ENCODE data around the gene SLC25A25.

SLC25A25 gene

GRCh38 chr9:128094950-128095544, 27.0 kb downstream of the SLC25A25 start:
- peaks cover 94% of the 10 kb centered on the region for H3K4me1 Mint-ChIP-seq
- H3K27ac Mint-ChIP-seq, result peak overlapping the region in 1 of 2 donors; percentile 99
- peak overlapping the region; percentile 78 to 79 for H3K4me3 Mint-ChIP-seq
- H3K9me3 Mint-ChIP-seq, result no peaks in the 10 kb centered on the region
- ATAC-seq, result no peak
- no peaks in the 10 kb centered on the region for H3K27me3 Mint-ChIP-seq
- DNase-seq, result no peak

GRCh38 chr9:128096616-128097536, 28.8 kb downstream of the SLC25A25 start:
- no peak overlapping the region for H3K4me3 Mint-ChIP-seq
- peaks cover 93% of the 10 kb centered on the region for H3K4me1 Mint-ChIP-seq
- peak overlapping the region in 1 of 2 donors; percentile 48 for H3K27ac Mint-ChIP-seq
- H3K9me3 Mint-ChIP-seq, result no peaks in the 10 kb centered on the region
- DNase-seq (no peak), ATAC-seq (no peak)
- H3K27me3 Mint-ChIP-seq, result no peaks in the 10 kb centered on the region

- DNase-seq (no peak), ATAC-seq (no peak)
- H3K27me3 Mint-ChIP-seq, result no peaks in the 10 kb centered on the region
- H3K4me3 Mint-ChIP-seq, result peak overlapping the region; percentile 32 to 75
- peak overlapping the region in 1 of 2 donors; percentile 74 for H3K27ac Mint-ChIP-seq
- H3K9me3 Mint-ChIP-seq, result no peaks in the 10 kb centered on the region
- H3K4me1 Mint-ChIP-seq, result peaks cover 93% of the 10 kb centered on the region
Observed at GRCh38 chr9:128097543-128098296, 29.7 kb downstream of the SLC25A25 start.

- Mint-ChIP-seq H3K27ac (peak overlapping the region in 1 of 2 donors; percentile 67), H3K27me3 (no peaks in the 10 kb centered on the region), H3K9me3 (no peaks in the 10 kb centered on the region), H3K4me3 (peak overlapping the region; percentile 53 to 75), H3K4me1 (peaks cover 93% of the 10 kb centered on the region)
- ATAC-seq (peak; percentile 72), DNase-seq (peak; percentile 45 to 64)
Observed at GRCh38 chr9:128098297-128099230, 30.5 kb downstream of the SLC25A25 start.

- no peaks in the 10 kb centered on the region for H3K9me3 Mint-ChIP-seq
- H3K27me3 Mint-ChIP-seq, result no peaks in the 10 kb centered on the region
- H3K4me1 Mint-ChIP-seq, result peaks cover 93% of the 10 kb centered on the region
- ATAC-seq, result no peak
- H3K4me3 Mint-ChIP-seq, result peak overlapping the region; percentile 53 to 75
- peak overlapping the region in 1 of 2 donors; percentile 67 for H3K27ac Mint-ChIP-seq
- DNase-seq, result no peak
Observed at GRCh38 chr9:128099231-128099931, 31.3 kb downstream of the SLC25A25 start.

GRCh38 chr9:128099932-128100491, 32.0 kb downstream of the SLC25A25 start:
- H3K27ac Mint-ChIP-seq, result no peak overlapping the region
- ATAC-seq (no peak), DNase-seq (no peak)
- H3K27me3 Mint-ChIP-seq, result no peaks in the 10 kb centered on the region
- peaks cover 89% of the 10 kb centered on the region for H3K4me1 Mint-ChIP-seq
- H3K4me3 Mint-ChIP-seq, result peak overlapping the region; percentile 26 to 75
- no peaks in the 10 kb centered on the region for H3K9me3 Mint-ChIP-seq

- DNase-seq (no peak), ATAC-seq (no peak)
- H3K27ac Mint-ChIP-seq, result peak overlapping the region in 1 of 2 donors; percentile 42
- no peak overlapping the region for H3K4me3 Mint-ChIP-seq
- H3K9me3 Mint-ChIP-seq, result no peaks in the 10 kb centered on the region
- H3K27me3 Mint-ChIP-seq, result no peaks in the 10 kb centered on the region
- peaks cover 83% of the 10 kb centered on the region for H3K4me1 Mint-ChIP-seq
Observed at GRCh38 chr9:128100581-128100980, 32.5 kb downstream of the SLC25A25 start.

- Mint-ChIP-seq H3K27me3 (no peaks in the 10 kb centered on the region), H3K9me3 (no peaks in the 10 kb centered on the region), H3K4me3 (no peak overlapping the region), H3K4me1 (peaks cover 81% of the 10 kb centered on the region), H3K27ac (no peak overlapping the region)
- ATAC-seq, result no peak
- no peak for DNase-seq
Observed at GRCh38 chr9:128101231-128101661, 33.2 kb downstream of the SLC25A25 start.

GRCh38 chr9:128101690-128102089, 33.7 kb downstream of the SLC25A25 start:
- Mint-ChIP-seq H3K4me1 (peaks cover 81% of the 10 kb centered on the region), H3K27me3 (no peaks in the 10 kb centered on the region), H3K9me3 (no peaks in the 10 kb centered on the region), H3K4me3 (no peak overlapping the region), H3K27ac (no peak overlapping the region)
- ATAC-seq (no peak), DNase-seq (no peak)

GRCh38 chr9:128102196-128102595, 34.2 kb downstream of the SLC25A25 start:
- Mint-ChIP-seq H3K4me1 (peaks cover 77% of the 10 kb centered on the region), H3K4me3 (no peak overlapping the region)

GRCh38 chr9:128102861-128103588, 35.0 kb downstream of the SLC25A25 start:
- Mint-ChIP-seq H3K4me1 (peaks cover 73% of the 10 kb centered on the region), H3K4me3 (peak overlapping the region in 1 of 2 donors; percentile 54), H3K9me3 (no peaks in the 10 kb centered on the region), H3K27me3 (no peaks in the 10 kb centered on the region), H3K27ac (peak overlapping the region; percentile 80 to 92)
- peak; percentile 24 for ATAC-seq
- DNase-seq, result no peak

More at GRCh38 chr9:128102196-128102595, 34.2 kb downstream of the SLC25A25 start:
- ATAC-seq, result no peak
- Mint-ChIP-seq H3K27ac (no peak overlapping the region), H3K27me3 (no peaks in the 10 kb centered on the region), H3K9me3 (no peaks in the 10 kb centered on the region)
- no peak for DNase-seq

GRCh38 chr9:128103589-128103962, 35.5 kb downstream of the SLC25A25 start:
- DNase-seq, result peak in 1 of 2 donors; percentile 47
- peaks cover 70% of the 10 kb centered on the region for H3K4me1 Mint-ChIP-seq
- H3K27me3 Mint-ChIP-seq, result no peaks in the 10 kb centered on the region
- ATAC-seq, result peak; percentile 86
- H3K27ac Mint-ChIP-seq, result peak overlapping the region; percentile 80 to 92
- peak overlapping the region in 1 of 2 donors; percentile 27 for H3K4me3 Mint-ChIP-seq
- H3K9me3 Mint-ChIP-seq, result no peaks in the 10 kb centered on the region

- no peak for DNase-seq
- ATAC-seq, result no peak
- Mint-ChIP-seq H3K27me3 (no peaks in the 10 kb centered on the region), H3K4me1 (peaks cover 64% of the 10 kb centered on the region), H3K9me3 (no peaks in the 10 kb centered on the region), H3K4me3 (no peak overlapping the region), H3K27ac (no peak overlapping the region)
Observed at GRCh38 chr9:128104171-128104618, 36.2 kb downstream of the SLC25A25 start.

Measured in stimulated activated naive CD8-positive, alpha-beta T cell treated with anti-CD3 and anti-CD28 coated beads, Interleukin-15, amount 100 ng/mL, for 72 hours (primary cell).